Ascending aorta (tissue), 2 donors: Measurements from ENCODE around the gene EGFL8. TPM values are rescaled to one million over a fixed set of nuclear protein-coding genes. Genes with fewer than 3 reads are reported as not detected.

ENCODE experiments used
- DNase-seq, 2 donors: peaks; one replicate each; pipeline ENCODE4 v3.0.0-alpha.2; 2019; ENCODE audit warnings: low spot score in 2 of 2
- H3K27ac ChIP-seq, 2 donors: fragments of 200-600 bp; sonication (generic); one replicate each; pipeline ENCODE4 v1.5.1; 2016 to 2017; ENCODE audit warnings: mild to moderate bottlenecking in 1 of 2
- H3K27me3 ChIP-seq: fragments of 200-600 bp; sonication (generic); one replicate; pipeline ENCODE4 v1.5.1; 2017
- H3K36me3 ChIP-seq, 2 donors: fragments of 200-600 bp; sonication (generic); one replicate each; pipeline ENCODE4 v1.5.1; 2016
- H3K4me1 ChIP-seq, 2 donors: fragments of 200-600 bp; sonication (generic); one replicate each; pipeline ENCODE4 v1.5.1; 2016 to 2017; ENCODE audit warnings: mild to moderate bottlenecking in 1 of 2
- H3K4me3 ChIP-seq, 2 donors: fragments of 200-600 bp; sonication (generic); one replicate each; pipeline ENCODE4 v1.5.1; 2016 to 2017; ENCODE audit warnings: mild to moderate bottlenecking in 1 of 2
- H3K9me3 ChIP-seq, 2 donors: fragments of 200-600 bp; sonication (generic); one replicate each; pipeline ENCODE4 v1.5.1; 2016
- CTCF ChIP-seq, 3 experiments: fragments of 200-600 bp in 2 of 3; fragments of 450-650 bp in 1 of 3; sonication (generic) in 2 of 3; IDR thresholded peaks; one replicate each; pipeline ENCODE4 v1.5.1; 2016 to 2019; ENCODE audit warnings: antibody characterized with exemption in 3 of 3, mild to moderate bottlenecking in 1 of 3, moderate library complexity in 1 of 3
- intact Hi-C: fragments of 100-400 bp; cut with DNase I; formaldehyde crosslinking; loops from one replicate; pipeline ENCODE4 v1.15.1; 2023
- total RNA-seq: library from RNA; depleted of rRNA; stranded (reverse); fragments of >200 nt; gene quantifications from one replicate; pipeline ENCODE4 v1.1.0, GENCODE V29; 2016

Gene EGFL8
- total RNA-seq, 1 donor from 2014 or later: 9.4 TPM

- Histone ChIP-seq H3K27ac (no peak overlapping the region), H3K27me3 (no peaks in the 10 kb centered on the region), H3K36me3 (peaks cover 46 to 75% of the 10 kb centered on the region in 2 donors), H3K9me3 (no peaks in the 10 kb centered on the region), H3K4me3 (no peak overlapping the region), H3K4me1 (no peaks in the 10 kb centered on the region)
- no peak for DNase-seq
- no peak for TF ChIP-seq CTCF (IDR thresholded peaks at IDR 0.05)
- intact Hi-C loops: no loop called here
These were observed 2.1 kb downstream of the EGFL8 start for GRCh38 chr6:32166411-32167061.

GRCh38 chr6:32167154-32167760 lies 2.9 kb downstream of the EGFL8 start:
- Histone ChIP-seq H3K9me3 (no peaks in the 10 kb centered on the region), H3K27me3 (no peaks in the 10 kb centered on the region), H3K4me1 (no peaks in the 10 kb centered on the region), H3K36me3 (peaks cover 46 to 73% of the 10 kb centered on the region in 2 donors), H3K27ac (no peak overlapping the region), H3K4me3 (no peak overlapping the region)
- TF ChIP-seq CTCF (IDR thresholded peaks at IDR 0.05): no peak
- intact Hi-C loops: no loop called here
- no peak for DNase-seq

- Histone ChIP-seq H3K9me3 (no peaks in the 10 kb centered on the region), H3K27me3 (no peaks in the 10 kb centered on the region), H3K4me3 (no peak overlapping the region), H3K36me3 (peaks cover 44 to 68% of the 10 kb centered on the region in 2 donors), H3K4me1 (no peaks in the 10 kb centered on the region), H3K27ac (no peak overlapping the region)
- TF ChIP-seq CTCF (IDR thresholded peaks at IDR 0.05): no peak
- intact Hi-C loops: no loop called here
- DNase-seq: no peak
These were observed 3.4 kb downstream of the EGFL8 start for GRCh38 chr6:32167761-32168262.

- no peaks in the 10 kb centered on the region for H3K27me3 ChIP-seq
- no peak overlapping the region for H3K27ac ChIP-seq
- intact Hi-C loops: no loop called here
- peaks cover 41 to 64% of the 10 kb centered on the region in 2 donors for H3K36me3 ChIP-seq
- no peaks in the 10 kb centered on the region for H3K4me1 ChIP-seq
- H3K9me3 ChIP-seq: no peaks in the 10 kb centered on the region
- no peak for DNase-seq
- no peak overlapping the region for H3K4me3 ChIP-seq
- no peak for TF ChIP-seq CTCF (IDR thresholded peaks at IDR 0.05)
These were observed 4.0 kb downstream of the EGFL8 start for GRCh38 chr6:32168350-32168749.

GRCh38 chr6:32168807-32169591 lies 4.6 kb downstream of the EGFL8 start:
- Histone ChIP-seq H3K9me3 (no peaks in the 10 kb centered on the region), H3K27ac (no peak overlapping the region), H3K36me3 (peaks cover 38 to 59% of the 10 kb centered on the region in 2 donors), H3K4me1 (no peaks in the 10 kb centered on the region), H3K27me3 (no peaks in the 10 kb centered on the region), H3K4me3 (no peak overlapping the region)
- no peak for TF ChIP-seq CTCF (IDR thresholded peaks at IDR 0.05)
- DNase-seq: no peak
- intact Hi-C loops: no loop called here
